Stimulated activated memory B cell treated with anti-CD40 and anti-IgM and Interleukin-4, amounts not matched to agents 10 μg/mL and 1 μg/mL and 100 μg/mL, for 72 hours (primary cell): ENCODE data around the gene KCNK10.

Source experiments
- ATAC-seq: fragments of 150-1000 bp; cut with Tn5 transposase; 2 replicates; pipeline ENCODE4 v1.10.0; 2021
- H3K27ac Mint-ChIP-seq: one replicate; pipeline ENCODE4 v1.8.0; 2022; ENCODE audit warnings: mild to moderate bottlenecking, mixed read lengths
- H3K27me3 Mint-ChIP-seq: one replicate; pipeline ENCODE4 v1.8.0; 2022; ENCODE audit warnings: mixed read lengths
- H3K36me3 Mint-ChIP-seq: one replicate; pipeline ENCODE4 v1.8.0; 2022; ENCODE audit warnings: mixed read lengths
- H3K4me1 Mint-ChIP-seq: one replicate; pipeline ENCODE4 v1.8.0; 2022; ENCODE audit warnings: mixed read lengths
- H3K4me3 Mint-ChIP-seq: one replicate; pipeline ENCODE4 v1.8.0; 2022; ENCODE audit warnings: mild to moderate bottlenecking, moderate library complexity, mixed read lengths
- H3K9me3 Mint-ChIP-seq: one replicate; pipeline ENCODE4 v1.8.0; 2022; ENCODE audit warnings: mixed read lengths

KCNK10 gene, protein sequence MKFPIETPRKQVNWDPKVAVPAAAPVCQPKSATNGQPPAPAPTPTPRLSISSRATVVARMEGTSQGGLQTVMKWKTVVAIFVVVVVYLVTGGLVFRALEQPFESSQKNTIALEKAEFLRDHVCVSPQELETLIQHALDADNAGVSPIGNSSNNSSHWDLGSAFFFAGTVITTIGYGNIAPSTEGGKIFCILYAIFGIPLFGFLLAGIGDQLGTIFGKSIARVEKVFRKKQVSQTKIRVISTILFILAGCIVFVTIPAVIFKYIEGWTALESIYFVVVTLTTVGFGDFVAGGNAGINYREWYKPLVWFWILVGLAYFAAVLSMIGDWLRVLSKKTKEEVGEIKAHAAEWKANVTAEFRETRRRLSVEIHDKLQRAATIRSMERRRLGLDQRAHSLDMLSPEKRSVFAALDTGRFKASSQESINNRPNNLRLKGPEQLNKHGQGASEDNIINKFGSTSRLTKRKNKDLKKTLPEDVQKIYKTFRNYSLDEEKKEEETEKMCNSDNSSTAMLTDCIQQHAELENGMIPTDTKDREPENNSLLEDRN

DNA sequence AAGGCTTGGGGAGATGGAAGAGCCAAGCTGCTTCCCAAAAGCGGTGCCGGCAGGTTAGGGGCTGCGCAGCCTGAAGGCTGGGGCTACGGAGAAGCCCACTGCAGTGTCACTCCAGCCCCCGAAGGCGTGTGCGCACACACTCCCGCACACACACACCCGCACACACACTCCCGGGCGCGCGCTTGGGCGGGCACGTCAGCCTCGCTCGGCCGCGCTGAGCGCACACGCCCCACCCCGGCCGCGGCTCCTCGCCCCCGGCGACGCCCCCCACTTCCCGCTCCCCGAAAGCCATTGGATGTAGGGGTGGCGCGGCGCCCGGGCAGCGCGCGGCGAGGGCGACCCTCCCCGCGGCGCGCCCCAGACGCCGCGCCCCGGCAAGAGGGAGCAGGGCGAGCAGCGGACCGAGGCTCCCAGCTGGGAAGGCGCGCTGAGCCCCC, at the start of gene KCNK10:
Gene KCNK10, minus strand, starts transcription at position 184 of the 437 bp plus-strand sequence. CDS start 471 bp downstream, outside the sequence.
- no peaks in the 10 kb centered on the region for H3K36me3 Mint-ChIP-seq

DNA sequence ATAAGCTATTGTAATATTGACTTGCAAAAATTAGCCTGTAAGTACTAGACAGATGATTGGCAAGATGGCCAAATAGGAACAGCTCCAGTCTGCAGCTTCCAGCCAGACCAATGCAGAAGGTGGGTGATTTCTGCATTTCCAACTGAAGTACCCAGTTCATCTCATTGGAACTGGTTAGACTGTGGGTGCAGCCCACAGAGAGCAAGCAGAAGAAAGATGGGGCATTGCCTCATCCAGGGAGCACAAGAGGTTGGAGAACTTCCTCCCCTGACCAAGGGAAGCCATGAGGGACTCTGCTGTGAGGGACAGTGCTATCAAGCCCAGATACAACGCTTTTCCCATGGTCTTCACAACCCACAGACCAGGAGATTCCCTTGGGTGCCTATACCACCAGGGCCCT, 46.4 kb upstream of the KCNK10 start:
- no peak for ATAC-seq
- Mint-ChIP-seq H3K36me3 (no peaks in the 10 kb centered on the region), H3K9me3 (peaks cover 3% of the 10 kb centered on the region), H3K4me3 (no peak overlapping the region), H3K27ac (no peak overlapping the region), H3K27me3 (peaks cover 62% of the 10 kb centered on the region), H3K4me1 (no peaks in the 10 kb centered on the region)

More for the DNA sequence above, at the start of gene KCNK10:
- peak within 1 kb of the TSS; percentile 78 for H3K4me3 Mint-ChIP-seq
- peaks cover 43% of the 10 kb centered on the region for H3K27me3 Mint-ChIP-seq
- no peaks in the 10 kb centered on the region for H3K9me3 Mint-ChIP-seq
- peak; percentile 13 for ATAC-seq
- peaks cover 5% of the 10 kb centered on the region for H3K4me1 Mint-ChIP-seq
- H3K27ac Mint-ChIP-seq = no peak within 1 kb of the TSS

DNA sequence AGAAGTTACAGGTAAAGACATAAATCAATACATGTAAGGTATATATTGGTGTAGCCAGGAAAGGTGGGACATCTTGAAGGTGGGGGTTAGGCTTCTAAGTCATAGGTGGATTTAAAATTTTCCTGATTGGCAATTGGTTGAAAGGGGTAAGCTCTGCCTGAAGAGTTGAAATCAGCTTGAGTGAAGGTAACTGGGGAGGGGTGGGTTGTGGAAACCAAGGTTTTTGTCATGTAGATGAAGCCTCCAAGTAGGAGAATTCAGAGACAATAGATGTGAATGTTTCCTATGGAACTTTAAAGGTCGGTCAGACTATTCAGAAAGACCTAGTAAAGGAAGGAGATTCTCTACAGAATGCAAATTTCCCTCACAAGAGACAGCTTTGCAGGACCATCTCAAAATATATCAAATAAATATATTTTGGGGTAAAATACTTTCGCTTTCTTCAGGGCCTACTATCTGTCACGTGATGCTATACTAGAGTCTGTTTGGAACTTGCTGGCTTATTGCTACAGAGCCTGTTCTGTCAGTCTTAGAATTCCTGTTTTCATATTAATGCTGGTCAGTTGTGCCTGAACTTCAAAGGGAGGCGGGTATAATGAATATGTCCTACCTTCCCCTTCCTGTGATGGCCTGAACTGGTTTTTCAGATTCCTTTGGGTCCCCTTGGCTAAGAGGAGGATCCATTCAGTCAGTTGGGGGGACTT, 41.8 kb upstream of the KCNK10 start:
- peaks cover 7% of the 10 kb centered on the region for H3K9me3 Mint-ChIP-seq
- H3K36me3 Mint-ChIP-seq = no peaks in the 10 kb centered on the region
- peaks cover 23% of the 10 kb centered on the region for H3K27me3 Mint-ChIP-seq
- no peak overlapping the region for H3K4me3 Mint-ChIP-seq
- ATAC-seq = no peak
- no peaks in the 10 kb centered on the region for H3K4me1 Mint-ChIP-seq
- H3K27ac Mint-ChIP-seq = no peak overlapping the region

DNA sequence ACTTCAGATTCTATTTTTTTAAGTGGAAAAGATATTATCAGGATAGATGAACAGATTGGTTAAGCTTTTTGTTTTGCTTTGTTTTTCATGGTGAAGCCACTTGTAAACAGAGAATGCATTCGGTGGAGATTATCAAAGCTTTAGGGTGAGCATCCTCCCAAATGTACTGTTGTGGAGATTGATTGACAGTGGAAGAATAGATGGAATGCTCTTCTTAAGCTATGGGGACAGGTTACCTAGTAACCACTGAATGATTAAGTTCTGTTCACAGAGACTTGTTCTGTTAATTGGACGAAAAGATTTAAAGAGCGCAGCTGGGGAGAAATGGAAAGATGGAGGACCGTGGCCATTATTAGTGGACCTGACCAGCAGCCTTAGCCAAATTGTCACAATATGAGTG, 40.6 kb upstream of the KCNK10 start:
- Mint-ChIP-seq H3K9me3 (peaks cover 10% of the 10 kb centered on the region), H3K36me3 (no peaks in the 10 kb centered on the region), H3K4me3 (no peak overlapping the region), H3K27me3 (peaks cover 19% of the 10 kb centered on the region), H3K27ac (no peak overlapping the region), H3K4me1 (no peaks in the 10 kb centered on the region)
- ATAC-seq = no peak

DNA sequence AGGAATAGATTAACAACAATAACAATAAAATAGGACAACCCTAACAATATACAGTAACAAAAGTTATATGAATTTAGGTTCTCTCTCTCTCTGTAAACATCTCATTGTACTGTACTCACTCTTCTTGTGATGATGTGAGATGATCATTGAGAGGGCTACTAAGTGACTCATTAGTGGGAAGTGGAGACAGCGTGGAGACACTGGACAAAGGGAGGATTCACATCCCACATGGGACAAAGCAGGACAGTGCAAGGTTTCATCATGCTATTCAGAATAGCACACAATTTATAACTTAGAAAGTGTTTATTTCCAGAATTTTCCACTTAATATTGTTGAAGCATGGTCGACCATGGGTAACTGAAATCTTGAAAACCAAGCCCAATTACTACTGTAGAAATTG, 36.4 kb upstream of the KCNK10 start:
- H3K27me3 Mint-ChIP-seq = peaks cover 17% of the 10 kb centered on the region
- H3K4me1 Mint-ChIP-seq = no peaks in the 10 kb centered on the region
- no peak for ATAC-seq
- no peak overlapping the region for H3K27ac Mint-ChIP-seq
- H3K36me3 Mint-ChIP-seq = no peaks in the 10 kb centered on the region
- H3K4me3 Mint-ChIP-seq = no peak overlapping the region
- H3K9me3 Mint-ChIP-seq = peaks cover 16% of the 10 kb centered on the region

DNA sequence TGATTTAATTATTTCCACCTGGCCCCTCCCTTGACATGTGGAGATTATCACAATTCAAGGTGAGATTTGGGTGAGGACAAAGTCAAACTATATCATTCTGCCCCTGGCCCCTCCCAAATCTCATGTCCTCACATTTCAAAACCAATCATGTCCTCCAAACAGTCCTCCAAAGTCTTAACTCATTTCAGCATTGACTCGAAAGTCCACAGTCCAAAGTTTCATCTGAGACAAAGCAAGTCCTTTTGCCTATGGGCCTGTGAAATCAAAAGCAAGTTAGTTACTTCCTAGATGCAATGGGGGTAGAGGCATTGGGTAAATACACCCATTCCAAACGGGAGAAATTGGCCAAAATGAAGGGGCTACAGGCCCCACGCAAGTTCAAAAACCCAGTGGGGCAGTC, 31.3 kb upstream of the KCNK10 start:
- H3K27ac Mint-ChIP-seq = no peak overlapping the region
- ATAC-seq = no peak
- no peaks in the 10 kb centered on the region for H3K4me1 Mint-ChIP-seq
- no peaks in the 10 kb centered on the region for H3K36me3 Mint-ChIP-seq
- H3K9me3 Mint-ChIP-seq = peaks cover 6% of the 10 kb centered on the region
- H3K4me3 Mint-ChIP-seq = no peak overlapping the region
- H3K27me3 Mint-ChIP-seq = peaks cover 12% of the 10 kb centered on the region

DNA sequence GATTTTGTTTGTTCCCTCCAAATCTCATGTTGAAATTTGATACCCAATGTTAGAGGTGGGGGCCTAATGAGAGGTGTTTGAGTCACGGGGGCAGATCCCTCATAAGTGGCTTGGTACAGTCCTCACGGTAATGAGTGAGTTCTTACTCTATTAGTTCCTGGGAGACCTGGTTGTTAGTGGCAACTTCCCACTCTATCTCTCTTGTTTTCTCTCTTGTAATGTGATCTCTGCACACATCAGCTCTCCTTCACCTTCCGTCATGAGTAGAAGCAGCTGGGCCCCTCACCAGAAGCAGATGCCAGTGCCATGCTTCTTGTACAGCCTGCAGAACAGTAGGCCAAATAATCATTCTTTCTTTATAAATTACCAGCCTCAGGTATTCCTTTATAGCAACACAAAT, 29.6 kb upstream of the KCNK10 start:
- H3K4me3 Mint-ChIP-seq = no peak overlapping the region
- no peaks in the 10 kb centered on the region for H3K36me3 Mint-ChIP-seq
- no peaks in the 10 kb centered on the region for H3K4me1 Mint-ChIP-seq
- H3K9me3 Mint-ChIP-seq = peaks cover under 1% of the 10 kb centered on the region
- no peak overlapping the region for H3K27ac Mint-ChIP-seq
- peaks cover under 1% of the 10 kb centered on the region for H3K27me3 Mint-ChIP-seq
- no peak for ATAC-seq

DNA sequence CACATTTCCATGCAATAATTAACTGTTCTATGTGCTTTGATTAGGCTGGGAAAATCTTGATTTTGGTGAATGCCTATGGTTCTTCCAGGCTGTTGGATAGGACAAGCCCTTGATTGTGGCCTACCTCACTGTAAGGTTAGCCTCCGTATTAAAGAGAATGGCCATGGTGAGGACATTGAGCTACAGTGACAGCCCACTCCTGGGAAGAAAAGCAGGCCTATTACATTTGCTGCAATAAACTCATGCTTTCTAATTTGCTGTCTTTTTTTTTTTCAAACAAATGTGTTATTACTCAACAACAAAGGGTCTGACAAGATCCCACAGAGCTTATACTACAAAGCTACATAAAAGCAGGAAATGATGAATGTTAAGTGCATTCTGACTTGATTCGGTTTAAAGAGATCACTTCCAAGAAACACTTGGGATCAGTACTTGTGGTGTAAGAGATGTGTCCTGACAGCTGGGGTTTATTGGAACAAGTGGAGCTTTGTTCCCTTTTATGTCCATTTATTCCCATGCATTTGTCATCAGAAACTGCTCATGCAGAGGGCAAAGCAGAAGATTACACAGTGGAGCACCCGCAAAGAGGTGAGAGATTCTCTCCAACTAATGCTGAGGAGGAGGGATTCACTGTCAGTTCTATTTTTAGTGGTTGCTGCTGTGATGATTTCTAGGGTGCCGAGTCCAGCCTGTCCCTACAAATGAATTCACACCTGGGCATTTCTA, 29.1 kb upstream of the KCNK10 start:
- no peaks in the 10 kb centered on the region for H3K9me3 Mint-ChIP-seq
- no peak overlapping the region for H3K27ac Mint-ChIP-seq
- no peak overlapping the region for H3K4me3 Mint-ChIP-seq
- no peak for ATAC-seq
- no peaks in the 10 kb centered on the region for H3K27me3 Mint-ChIP-seq
- no peaks in the 10 kb centered on the region for H3K4me1 Mint-ChIP-seq
- H3K36me3 Mint-ChIP-seq = no peaks in the 10 kb centered on the region

DNA sequence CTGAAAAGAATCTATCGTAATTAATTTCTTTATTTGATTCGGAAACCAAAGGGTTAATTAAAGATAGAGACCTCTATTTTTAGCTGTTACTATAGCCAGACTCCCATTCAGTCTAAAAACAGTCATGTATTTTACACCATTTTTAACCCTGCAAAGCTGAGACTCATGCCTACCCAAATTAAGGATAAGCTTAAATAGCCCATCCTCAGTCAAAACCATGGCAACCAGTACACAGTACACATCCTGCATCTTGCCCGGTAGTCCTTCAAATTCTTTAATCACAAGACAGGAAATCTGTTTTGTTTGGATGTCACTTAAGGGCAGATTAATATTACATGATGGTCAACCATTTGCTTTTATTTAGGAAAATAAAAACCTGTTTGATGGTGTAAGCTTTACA, 25.5 kb upstream of the KCNK10 start:
- Mint-ChIP-seq H3K4me3 (no peak overlapping the region), H3K27ac (no peak overlapping the region), H3K9me3 (no peaks in the 10 kb centered on the region), H3K27me3 (no peaks in the 10 kb centered on the region), H3K4me1 (no peaks in the 10 kb centered on the region), H3K36me3 (no peaks in the 10 kb centered on the region)
- no peak for ATAC-seq

DNA sequence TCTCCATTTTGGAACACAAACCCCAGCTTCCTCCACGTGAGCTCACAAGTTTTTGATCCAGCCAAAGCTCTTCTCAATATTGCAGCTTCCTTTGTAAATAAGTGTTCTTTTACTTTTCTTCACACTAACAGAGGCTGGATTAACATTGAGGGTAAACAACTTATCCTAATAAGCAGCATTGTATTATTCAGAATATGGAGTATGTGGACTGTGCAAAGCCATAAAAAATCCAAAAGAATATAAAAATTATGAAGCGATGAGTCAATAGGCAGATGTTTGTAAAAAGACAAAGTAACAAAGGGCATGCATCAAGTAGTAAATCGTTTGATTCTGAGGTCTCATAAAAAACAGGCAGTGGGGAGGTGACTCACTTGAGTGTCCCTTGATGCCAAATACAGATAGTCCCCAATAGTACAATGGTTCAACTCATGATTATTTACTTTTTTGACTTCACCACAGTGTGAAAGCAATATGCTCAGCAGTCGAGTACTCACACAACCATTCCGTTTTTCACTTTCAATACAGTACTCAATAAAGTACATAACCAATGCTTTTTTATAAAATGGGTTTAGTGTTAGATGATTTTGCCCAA, 23.1 kb upstream of the KCNK10 start:
- no peaks in the 10 kb centered on the region for H3K36me3 Mint-ChIP-seq
- H3K27ac Mint-ChIP-seq = no peak overlapping the region
- no peaks in the 10 kb centered on the region for H3K9me3 Mint-ChIP-seq
- H3K4me3 Mint-ChIP-seq = no peak overlapping the region
- H3K27me3 Mint-ChIP-seq = no peaks in the 10 kb centered on the region
- no peak for ATAC-seq
- H3K4me1 Mint-ChIP-seq = no peaks in the 10 kb centered on the region

DNA sequence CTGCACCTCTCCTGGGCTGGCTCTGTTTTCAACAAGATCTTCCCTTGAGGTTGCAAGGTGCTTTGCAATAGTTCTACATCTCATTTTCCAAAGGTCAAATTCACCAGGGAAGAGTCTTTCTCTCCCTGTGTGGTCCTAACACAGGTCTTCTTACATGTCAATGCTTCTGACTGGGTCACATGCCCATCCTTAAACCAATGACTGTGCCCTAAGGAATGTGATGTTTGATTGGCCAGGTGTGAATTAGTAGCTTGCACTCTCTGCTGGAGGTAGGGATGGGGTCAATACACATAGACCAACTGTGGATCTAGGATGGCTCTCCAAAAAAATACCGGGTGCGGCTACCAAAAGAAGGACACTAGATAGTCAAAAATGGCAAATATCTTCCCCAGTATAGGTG, 19.9 kb upstream of the KCNK10 start:
- Mint-ChIP-seq H3K9me3 (no peaks in the 10 kb centered on the region), H3K27me3 (peaks cover 4% of the 10 kb centered on the region), H3K4me1 (no peaks in the 10 kb centered on the region), H3K36me3 (no peaks in the 10 kb centered on the region), H3K4me3 (no peak overlapping the region), H3K27ac (no peak overlapping the region)
- no peak for ATAC-seq

DNA sequence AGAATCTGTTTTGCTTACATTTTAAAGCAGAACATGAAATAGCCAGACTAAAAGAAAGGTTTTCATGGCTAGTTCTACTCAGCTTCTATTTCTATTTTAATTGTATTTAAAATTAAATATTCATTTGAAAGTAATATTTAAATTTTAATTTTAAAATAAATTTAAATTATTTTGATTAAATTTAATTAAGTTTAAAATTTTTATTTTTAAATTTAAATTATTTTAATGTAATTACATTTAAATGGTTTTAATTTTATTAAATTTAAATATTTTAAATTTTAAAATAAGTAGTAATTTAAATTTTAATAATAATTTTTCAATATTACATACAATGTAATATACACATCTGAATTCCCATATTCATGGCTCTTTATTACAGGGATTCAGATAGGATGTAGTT, 17.3 kb upstream of the KCNK10 start:
- Mint-ChIP-seq H3K27ac (no peak overlapping the region), H3K36me3 (no peaks in the 10 kb centered on the region), H3K4me1 (no peaks in the 10 kb centered on the region), H3K4me3 (no peak overlapping the region), H3K27me3 (peaks cover 30% of the 10 kb centered on the region), H3K9me3 (no peaks in the 10 kb centered on the region)
- ATAC-seq = no peak

DNA sequence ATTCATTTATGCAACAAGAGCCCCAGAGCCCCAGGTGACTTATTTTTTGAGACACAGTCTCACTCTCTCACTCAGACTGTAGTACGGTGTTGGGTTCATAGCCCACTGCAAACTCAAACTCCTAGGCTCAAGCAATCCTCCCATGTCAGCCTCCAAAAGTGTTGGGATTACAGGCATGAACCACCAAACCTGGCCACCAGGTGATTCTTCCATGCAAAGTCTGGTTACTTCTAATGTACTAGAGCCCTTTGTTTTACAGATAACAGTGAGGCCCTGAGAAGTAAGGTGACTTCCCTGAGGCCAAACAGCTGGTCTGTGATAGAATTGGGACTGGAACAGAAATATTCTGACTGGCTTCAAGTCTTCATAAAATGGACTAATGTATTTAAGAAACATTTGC, 10.0 kb upstream of the KCNK10 start:
- Mint-ChIP-seq H3K9me3 (no peaks in the 10 kb centered on the region), H3K27me3 (peaks cover 76% of the 10 kb centered on the region), H3K4me1 (no peaks in the 10 kb centered on the region), H3K4me3 (no peak overlapping the region), H3K36me3 (no peaks in the 10 kb centered on the region), H3K27ac (no peak overlapping the region)
- no peak for ATAC-seq

DNA sequence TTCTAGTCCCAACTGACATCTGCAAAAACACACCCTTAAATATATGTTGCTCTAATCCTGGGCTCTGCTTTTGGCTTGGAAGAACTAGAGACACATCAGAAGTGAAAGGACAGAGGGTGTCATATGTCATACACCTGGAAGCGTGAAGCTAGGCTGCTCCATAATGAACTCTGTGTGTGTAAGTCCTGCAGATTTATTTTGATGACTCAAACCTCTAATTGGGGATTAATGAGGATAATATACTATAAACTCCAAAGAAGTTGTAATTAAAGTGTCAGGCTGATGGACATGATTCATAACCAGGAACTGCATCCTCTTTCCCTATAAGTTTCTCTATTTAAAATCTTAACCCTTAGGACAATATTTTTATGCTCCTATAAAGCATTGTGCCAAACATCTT, 4.4 kb upstream of the KCNK10 start:
- Mint-ChIP-seq H3K4me1 (peaks cover 5% of the 10 kb centered on the region), H3K27me3 (peaks cover 70% of the 10 kb centered on the region), H3K36me3 (no peaks in the 10 kb centered on the region), H3K4me3 (no peak overlapping the region), H3K9me3 (no peaks in the 10 kb centered on the region), H3K27ac (no peak overlapping the region)
- ATAC-seq = no peak
